ENCODE measurements around the gene SFTPD. TPM values are rescaled to one million over a fixed set of nuclear protein-coding genes. Genes with fewer than 3 reads are reported as not detected.
A peak's percentile ranks its signal among the peaks of the same experiment; 100 is the strongest.

The SFTPD gene
- total and polyA plus RNA-seq, 2 of the 8 experiments (the other 6 are each of a cell fraction or from before 2014, with no cell fraction given) = 0.21 to 0.54 TPM

DNA sequence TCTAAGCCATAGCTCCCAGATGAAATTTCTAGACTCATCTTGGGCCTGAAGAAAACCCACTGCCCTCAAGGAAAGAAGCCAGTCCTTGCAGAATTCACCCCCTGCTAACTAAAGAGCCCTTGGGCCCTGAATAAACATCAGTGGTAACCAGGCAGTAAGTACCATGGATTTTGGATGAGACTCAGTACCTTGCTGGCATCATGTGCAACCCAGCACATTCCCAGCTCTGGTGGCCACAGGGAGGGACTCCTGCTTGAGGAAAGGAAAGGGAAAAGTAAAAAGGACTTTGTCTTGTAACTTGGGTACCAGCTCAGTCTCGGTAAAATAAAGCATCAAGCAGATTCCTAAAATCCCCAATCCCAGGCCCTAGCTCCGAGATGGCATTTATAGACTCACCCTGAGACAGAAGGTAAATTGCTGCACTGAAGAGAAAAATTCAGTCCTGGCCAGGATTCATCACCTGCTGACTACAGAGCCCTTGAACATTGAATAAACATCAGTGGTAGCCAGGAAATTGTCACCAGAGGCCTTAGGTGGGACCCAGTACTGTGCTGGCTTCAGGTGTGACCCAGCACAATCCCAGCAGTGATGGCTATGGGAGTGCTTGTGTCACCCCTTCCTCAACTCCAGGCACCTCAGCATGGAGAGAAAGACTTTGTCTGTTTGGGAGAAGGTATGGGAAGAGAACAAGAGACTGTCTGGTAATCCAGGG is 31.2 kb upstream of the SFTPD start:
- peaks cover 0 to 9% of the 10 kb centered on the region in 2 experiments; a peak in 2 of 4 replicates for H3K9me3 ChIP-seq (ENCODE audit: insufficient read depth in 2 of 2, low read depth in 1 of 2, low read length in 1 of 2)
- H2AK5ac ChIP-seq (ENCODE audit: low read depth, low read length) = no peak overlapping the region
- 82% methylated on average over 2 of the region's 2 CpGs; no CpG with 5 or more reads in 1 of the 2 experiments for WGBS, 2 experiments (ENCODE audit: extremely low coverage in 1 of 2, insufficient coverage in 1 of 2, insufficient read length in 1 of 2, insufficient replicate concordance in 2 of 2, low coverage in 1 of 2, low lambda C conversion rate in 2 of 2, missing lambda C conversion rate in 1 of 2)
- no peak overlapping the region for H4K8ac ChIP-seq (ENCODE audit: extremely low read depth, insufficient read depth, low read length)
- H3K79me2 ChIP-seq (ENCODE audit: control insufficient read depth in 1 of 2, insufficient read depth in 2 of 2, low read length in 2 of 2) = no peaks in the 10 kb centered on the region
- no peak overlapping the region for H2BK5ac ChIP-seq (ENCODE audit: low read depth, low read length)
- no peak overlapping the region for H2BK20ac ChIP-seq (ENCODE audit: low read length)
- H3K4me3 ChIP-seq (ENCODE audit: extremely low read depth in 1 of 4, insufficient read depth in 2 of 4, low read depth in 3 of 4, low read length in 4 of 4) = no peak overlapping the region
- no peak overlapping the region for H3K14ac ChIP-seq (ENCODE audit: insufficient read length)
- no peak overlapping the region for H2AFZ ChIP-seq (ENCODE audit: low read length)
- DNase-seq (ENCODE audit: low read depth in 1 of 2, low spot score in 2 of 2) = no peak
- H3K27me3 ChIP-seq (replicated peaks in 1 of 4; ENCODE audit: control insufficient read depth in 3 of 4, extremely low read depth in 1 of 4, insufficient read depth in 3 of 4, low read length in 3 of 4) = peaks cover 3 to 21% (median 16%) of the 10 kb centered on the region in 4 experiments
- peaks cover 7% of the 10 kb centered on the region; the same call in 1 of the 2 replicates for H3K23me2 ChIP-seq (ENCODE audit: low read depth, low read length)
- no peak overlapping the region for H3K23ac ChIP-seq (ENCODE audit: insufficient read length)
- H3K4me2 ChIP-seq (ENCODE audit: insufficient read depth in 1 of 2, low read depth in 2 of 2, low read length in 2 of 2) = peak overlapping the region in 1 of 2 experiments; percentile 62; a peak in 1 of 4 replicates
- no peak for FAIRE-seq
- ChIA-PET CTCF (ENCODE audit: partially characterized antibody) (interaction anchor here (0.7 to 1.3 kb wide), 3 partner anchors 36 to 67 kb away, joined by 3 to 5 read pairs (median 3); no protein-coding TSS in a partner anchor), POLR2A (ENCODE audit: partially characterized antibody) (interaction anchor here (0.6 kb wide), 1 partner anchor 180 kb away, joined by 3 read pairs; no protein-coding TSS in a partner anchor)
- no peak overlapping the region for H3K18ac ChIP-seq (ENCODE audit: extremely low read depth, low read length)
- H3K4ac ChIP-seq (replicated peaks; ENCODE audit: insufficient read length, low read depth, low read length) = no peak overlapping the region
- H3K9ac ChIP-seq (replicated peaks in 1 of 4; ENCODE audit: extremely low read depth in 1 of 4, low read depth in 3 of 4, low read length in 3 of 4) = no peak overlapping the region
- no peak overlapping the region for H4K5ac ChIP-seq (ENCODE audit: insufficient read length, low read depth, low read length)
- 0 out of 2 replicates have a peak overlapping the region, but pooled peaks have one; percentile 31 for H2BK12ac ChIP-seq (ENCODE audit: low read depth, low read length)
- H3K36me3 ChIP-seq (ENCODE audit: control insufficient read depth in 2 of 4, insufficient read depth in 4 of 4, low read length in 3 of 4) = no peaks in the 10 kb centered on the region
- peaks cover 0 to 4% (median 2%) of the 10 kb centered on the region in 4 experiments; a peak in 2 of 7 replicates for H3K4me1 ChIP-seq (replicated peaks in 1 of 4; ENCODE audit: control insufficient read depth in 3 of 4, insufficient read depth in 4 of 4, low read length in 3 of 4)
- H2BK120ac ChIP-seq (replicated peaks; ENCODE audit: low read depth, low read length) = no peak overlapping the region
- H3K56ac ChIP-seq (replicated peaks; ENCODE audit: insufficient read length, low read depth, low read length) = no peak overlapping the region
- H3K27ac ChIP-seq (ENCODE audit: low read depth, low read length) = no peak overlapping the region
- no peaks in the 10 kb centered on the region for H3K79me1 ChIP-seq (ENCODE audit: low read depth, low read length)
- no peak overlapping the region for H4K91ac ChIP-seq (replicated peaks; ENCODE audit: insufficient read length, low read length)
- H2BK15ac ChIP-seq (ENCODE audit: low read length) = no peak overlapping the region
- H4K20me1 ChIP-seq (replicated peaks in 1 of 2; ENCODE audit: control insufficient read depth in 1 of 2, insufficient read depth in 2 of 2, low read length in 2 of 2) = no peaks in the 10 kb centered on the region
- no peak for TF ChIP-seq TAF7 (optimal IDR thresholded peaks at IDR 0.05; ENCODE audit: borderline replicate concordance, low read depth, low read length)
- no peak for TF ChIP-seq EZH2 (IDR thresholded peaks at IDR 0.05; ENCODE audit: low read depth, low read length, severe bottlenecking)
- TF ChIP-seq, protein P1, sequence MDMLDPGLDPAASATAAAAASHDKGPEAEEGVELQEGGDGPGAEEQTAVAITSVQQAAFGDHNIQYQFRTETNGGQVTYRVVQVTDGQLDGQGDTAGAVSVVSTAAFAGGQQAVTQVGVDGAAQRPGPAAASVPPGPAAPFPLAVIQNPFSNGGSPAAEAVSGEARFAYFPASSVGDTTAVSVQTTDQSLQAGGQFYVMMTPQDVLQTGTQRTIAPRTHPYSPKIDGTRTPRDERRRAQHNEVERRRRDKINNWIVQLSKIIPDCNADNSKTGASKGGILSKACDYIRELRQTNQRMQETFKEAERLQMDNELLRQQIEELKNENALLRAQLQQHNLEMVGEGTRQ (IDR thresholded peaks at IDR 0.05; ENCODE audit: low read length) = no peak
- no peak for TF ChIP-seq NRF1 (IDR thresholded peaks at IDR 0.05; ENCODE audit: low read depth, low read length)
- no peak for TF ChIP-seq HDAC2 (IDR thresholded peaks at IDR 0.05; ENCODE audit: borderline replicate concordance in 1 of 2, low read depth in 2 of 2, low read length in 2 of 2)
- TF ChIP-seq CHD1 (IDR thresholded peaks at IDR 0.05; ENCODE audit: low read depth, low read length) = no peak
- no peak for TF ChIP-seq SUZ12 (IDR thresholded peaks at IDR 0.05; ENCODE audit: low read length)
- TF ChIP-seq KDM5A (IDR thresholded peaks at IDR 0.05; ENCODE audit: low read length) = no peak
- no peak for TF ChIP-seq SP4 (IDR thresholded peaks at IDR 0.05; ENCODE audit: low read length)
- TF ChIP-seq NANOG (IDR thresholded peaks at IDR 0.05; ENCODE audit: insufficient read depth, low read depth, low read length, poor library complexity, severe bottlenecking) = no peak
- no peak for TF ChIP-seq ZNF274 (IDR thresholded peaks at IDR 0.05; ENCODE audit: borderline replicate concordance, extremely low read depth, low read length)
